Upper lobe of left lung (tissue), 4 donors: ENCODE measurements around the gene DAPK2.

Experiments used
- CTCF ChIP-seq, 6 experiments: fragments of 450-650 bp in 4 of 6; fragments of 200-600 bp in 2 of 6; sonication (generic) in 2 of 6; IDR thresholded peaks; one replicate each; pipeline ENCODE4 v1.5.1; 2016 to 2019; ENCODE audit warnings: antibody characterized with exemption in 6 of 6
- POLR2A ChIP-seq, 4 donors: fragments of 450-650 bp; IDR thresholded peaks; one replicate each; pipeline ENCODE4 v1.5.1; 2016 to 2017; ENCODE audit warnings: antibody characterized with exemption in 4 of 4, mild to moderate bottlenecking in 2 of 4

- TF ChIP-seq POLR2A (IDR thresholded peaks at IDR 0.05) (no peak), CTCF (IDR thresholded peaks at IDR 0.05) (no peak)
Observed at GRCh38 chr15:63902671-63903035, 143.6 kb downstream of the DAPK2 start.
